GM12874 (cell line): ENCODE measurements around the gene HYAL3.

Experiments used
- TF ChIP-seq, protein P1 (sequence below): IDR thresholded peaks from 2 replicates; pipeline ENCODE4 v1.5.1; 2011; ENCODE audit warnings: low read depth, mild to moderate bottlenecking, control low read depth, low read length, moderate library complexity; ENCODE audit not compliant: insufficient read depth

The HYAL3 gene, protein sequence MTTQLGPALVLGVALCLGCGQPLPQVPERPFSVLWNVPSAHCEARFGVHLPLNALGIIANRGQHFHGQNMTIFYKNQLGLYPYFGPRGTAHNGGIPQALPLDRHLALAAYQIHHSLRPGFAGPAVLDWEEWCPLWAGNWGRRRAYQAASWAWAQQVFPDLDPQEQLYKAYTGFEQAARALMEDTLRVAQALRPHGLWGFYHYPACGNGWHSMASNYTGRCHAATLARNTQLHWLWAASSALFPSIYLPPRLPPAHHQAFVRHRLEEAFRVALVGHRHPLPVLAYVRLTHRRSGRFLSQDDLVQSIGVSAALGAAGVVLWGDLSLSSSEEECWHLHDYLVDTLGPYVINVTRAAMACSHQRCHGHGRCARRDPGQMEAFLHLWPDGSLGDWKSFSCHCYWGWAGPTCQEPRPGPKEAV

GRCh38 chr3:50298836-50299637, at the start of gene HYAL3, which contains the start of gene NAA80:
Gene HYAL3 (minus strand): TSS chr3:50299405. CDS start chr3:50295602, 3,803 bp downstream.
Gene NAA80 (minus strand): TSS chr3:50299405. CDS start chr3:50297463, 1,942 bp downstream.
- TF ChIP-seq, protein P1, sequence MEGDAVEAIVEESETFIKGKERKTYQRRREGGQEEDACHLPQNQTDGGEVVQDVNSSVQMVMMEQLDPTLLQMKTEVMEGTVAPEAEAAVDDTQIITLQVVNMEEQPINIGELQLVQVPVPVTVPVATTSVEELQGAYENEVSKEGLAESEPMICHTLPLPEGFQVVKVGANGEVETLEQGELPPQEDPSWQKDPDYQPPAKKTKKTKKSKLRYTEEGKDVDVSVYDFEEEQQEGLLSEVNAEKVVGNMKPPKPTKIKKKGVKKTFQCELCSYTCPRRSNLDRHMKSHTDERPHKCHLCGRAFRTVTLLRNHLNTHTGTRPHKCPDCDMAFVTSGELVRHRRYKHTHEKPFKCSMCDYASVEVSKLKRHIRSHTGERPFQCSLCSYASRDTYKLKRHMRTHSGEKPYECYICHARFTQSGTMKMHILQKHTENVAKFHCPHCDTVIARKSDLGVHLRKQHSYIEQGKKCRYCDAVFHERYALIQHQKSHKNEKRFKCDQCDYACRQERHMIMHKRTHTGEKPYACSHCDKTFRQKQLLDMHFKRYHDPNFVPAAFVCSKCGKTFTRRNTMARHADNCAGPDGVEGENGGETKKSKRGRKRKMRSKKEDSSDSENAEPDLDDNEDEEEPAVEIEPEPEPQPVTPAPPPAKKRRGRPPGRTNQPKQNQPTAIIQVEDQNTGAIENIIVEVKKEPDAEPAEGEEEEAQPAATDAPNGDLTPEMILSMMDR, result peak; percentile 40

- TF ChIP-seq, protein P1, result peak; percentile 60
Observed at GRCh38 chr3:50347187-50347813, 48.1 kb upstream of the HYAL3 start.

DNA sequence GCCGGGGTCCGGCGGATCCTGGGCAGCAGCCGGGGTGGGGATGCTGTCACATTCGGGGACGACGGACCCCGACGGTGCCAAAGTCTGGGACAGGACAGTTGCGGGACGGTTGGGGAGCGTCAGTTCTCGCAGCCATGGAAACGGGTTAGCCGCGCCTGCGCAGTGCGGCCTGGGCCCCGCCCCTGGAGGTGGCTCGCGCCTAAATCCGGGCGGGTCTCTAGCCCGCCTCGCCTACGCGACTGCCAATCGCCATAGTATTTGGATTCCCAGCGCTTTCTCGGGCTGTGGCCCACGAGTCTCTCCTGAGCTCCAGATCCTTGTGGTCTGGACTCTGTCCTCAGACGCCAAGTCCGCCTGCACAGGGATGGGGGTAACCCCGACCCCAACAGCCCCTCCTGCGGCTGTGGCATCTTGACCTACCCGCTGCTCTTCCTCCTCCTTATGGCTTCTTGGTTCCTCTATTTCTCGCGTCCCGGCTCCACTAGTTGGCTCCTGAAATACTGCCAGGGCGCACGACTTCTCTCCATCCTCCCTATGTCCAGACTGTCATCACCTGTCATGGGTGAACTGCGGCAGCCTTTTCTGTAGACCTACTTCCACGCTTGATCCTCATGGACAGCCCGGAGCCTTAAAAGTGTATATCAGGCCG, 46.5 kb upstream of the HYAL3 start, which contains the start of gene ZMYND10:
TSS of gene ZMYND10 (minus strand) at position 147 of the 649 bp plus-strand sequence. CDS start 153 bp downstream, outside the sequence.
- TF ChIP-seq, protein P1, result no peak

DNA sequence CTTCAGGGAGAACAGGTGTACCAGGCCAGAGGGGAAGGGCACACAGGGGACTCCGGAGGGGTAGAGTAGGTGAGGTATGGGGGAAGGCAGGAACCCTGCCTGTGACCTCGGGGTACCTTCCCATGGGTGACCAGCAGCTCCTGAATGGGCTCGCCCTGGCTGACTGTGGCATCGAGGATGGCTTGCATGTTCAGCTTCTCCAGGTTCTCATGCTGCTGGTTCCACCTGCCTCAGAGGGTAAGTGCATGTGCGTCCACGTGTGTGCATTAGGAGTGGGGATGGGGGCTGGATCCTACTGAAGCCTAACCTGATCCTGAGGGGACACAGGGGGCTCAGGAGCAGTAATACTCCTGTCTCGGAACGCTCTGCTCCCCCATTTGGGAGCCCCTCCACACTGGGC, 45.8 kb upstream of the HYAL3 start:
- TF ChIP-seq, protein P1, result no peak

DNA sequence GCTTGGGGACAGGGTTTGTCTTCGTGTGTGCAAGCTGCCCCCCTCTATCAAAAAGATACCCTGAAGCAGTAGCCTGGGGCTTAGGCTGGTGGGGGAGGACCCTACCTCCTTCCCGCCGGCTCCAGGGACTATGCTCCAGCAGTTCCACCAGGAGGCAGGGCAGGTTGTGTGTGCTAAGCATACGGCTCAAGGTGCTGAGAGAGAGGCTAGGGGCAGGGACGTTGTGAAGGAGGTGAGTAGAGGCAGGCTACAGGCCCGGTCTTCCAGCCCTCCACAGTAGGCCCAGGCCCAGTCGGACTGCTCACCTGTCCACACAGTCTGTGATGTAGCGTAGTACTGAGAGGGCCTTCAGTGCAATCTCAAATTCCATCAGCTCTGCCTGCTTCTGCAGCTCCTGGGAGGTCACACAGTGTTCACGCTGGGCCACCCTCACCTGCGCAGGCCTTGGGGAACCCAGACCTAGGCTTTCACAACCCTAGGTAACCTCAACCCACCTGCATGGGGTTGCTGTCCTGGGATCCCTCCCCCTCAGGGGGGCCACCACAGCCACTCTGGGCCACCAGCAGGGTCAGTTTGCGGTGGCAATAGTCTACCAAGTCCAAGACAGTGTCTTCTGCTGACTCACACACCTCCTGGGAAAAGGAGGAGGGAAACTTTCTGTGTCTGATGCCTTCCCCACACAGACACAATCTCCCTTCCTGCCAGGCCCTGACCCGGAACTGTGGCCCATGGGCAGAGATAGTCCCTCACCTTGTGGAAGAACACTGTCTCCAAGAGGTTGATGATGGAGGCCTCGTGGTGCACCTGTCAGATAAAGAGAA, 43.8 kb upstream of the HYAL3 start:
- TF ChIP-seq, protein P1, result no peak

- TF ChIP-seq, protein P1, result no peak
Observed at GRCh38 chr3:50341996-50342650, 42.9 kb upstream of the HYAL3 start.
